Right lobe of liver (tissue), 4 donors: ENCODE measurements around the gene WDHD1.

Source experiments
- POLR2A ChIP-seq: fragments of 450-650 bp; IDR thresholded peaks from one replicate; pipeline ENCODE4 v1.6.1; 2017; ENCODE audit warnings: antibody characterized with exemption, mild to moderate bottlenecking
- TF ChIP-seq, protein P1 (sequence below), 4 donors: fragments of 200-600 bp in 3 of 4; fragments of 450-650 bp in 1 of 4; IDR thresholded peaks; one replicate each; pipeline versions ENCODE4 v1.5.1 to v1.8.0; 2016 to 2022; ENCODE audit warnings: antibody characterized with exemption in 4 of 4, mild to moderate bottlenecking in 2 of 4
- donor health status: DM: no; HTN: no; CAD: no.
- donor health status: DM: no; HTN: no; CAD: no.
- donor health status: DM: no; HTN: yes; CAD: no.

DNA sequence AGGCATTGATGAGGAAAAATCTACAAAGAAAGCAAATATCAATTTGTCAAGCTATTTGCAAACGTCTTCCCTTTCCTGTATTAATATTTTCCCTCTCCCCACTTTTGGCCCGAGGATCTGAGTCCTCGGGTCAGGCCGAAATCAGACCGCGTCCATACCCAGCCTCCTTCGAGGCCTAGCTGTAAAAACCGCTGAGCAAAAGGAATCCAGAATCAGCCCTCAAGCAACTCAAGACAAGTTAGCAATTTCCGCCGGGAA, 24.2 kb upstream of the WDHD1 start:
- TF ChIP-seq, protein P1, sequence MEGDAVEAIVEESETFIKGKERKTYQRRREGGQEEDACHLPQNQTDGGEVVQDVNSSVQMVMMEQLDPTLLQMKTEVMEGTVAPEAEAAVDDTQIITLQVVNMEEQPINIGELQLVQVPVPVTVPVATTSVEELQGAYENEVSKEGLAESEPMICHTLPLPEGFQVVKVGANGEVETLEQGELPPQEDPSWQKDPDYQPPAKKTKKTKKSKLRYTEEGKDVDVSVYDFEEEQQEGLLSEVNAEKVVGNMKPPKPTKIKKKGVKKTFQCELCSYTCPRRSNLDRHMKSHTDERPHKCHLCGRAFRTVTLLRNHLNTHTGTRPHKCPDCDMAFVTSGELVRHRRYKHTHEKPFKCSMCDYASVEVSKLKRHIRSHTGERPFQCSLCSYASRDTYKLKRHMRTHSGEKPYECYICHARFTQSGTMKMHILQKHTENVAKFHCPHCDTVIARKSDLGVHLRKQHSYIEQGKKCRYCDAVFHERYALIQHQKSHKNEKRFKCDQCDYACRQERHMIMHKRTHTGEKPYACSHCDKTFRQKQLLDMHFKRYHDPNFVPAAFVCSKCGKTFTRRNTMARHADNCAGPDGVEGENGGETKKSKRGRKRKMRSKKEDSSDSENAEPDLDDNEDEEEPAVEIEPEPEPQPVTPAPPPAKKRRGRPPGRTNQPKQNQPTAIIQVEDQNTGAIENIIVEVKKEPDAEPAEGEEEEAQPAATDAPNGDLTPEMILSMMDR (IDR thresholded peaks at IDR 0.05): no peak
- TF ChIP-seq POLR2A: no peak
